GM23338 (cell line): ENCODE data around the gene C1QA. TPM values are rescaled to one million over a fixed set of nuclear protein-coding genes. Genes with fewer than 3 reads are reported as not detected.

ENCODE experiments used
- ATAC-seq: fragments of 200-7000 bp; cut with Tn5 transposase; 3 replicates; pipeline ENCODE4 v1.9.1; 2020
- DNase-seq: peaks from one replicate; pipeline ENCODE4 v3.0.0-alpha.2; 2015; ENCODE audit warnings: low spot score
- H2AFZ ChIP-seq: fragments of 200-600 bp; sonication (generic); 2 replicates; pipeline ENCODE4 v1.8.0; 2016; ENCODE audit warnings: antibody characterized with exemption, mild to moderate bottlenecking, moderate library complexity
- H3F3A ChIP-seq: fragments of 200-600 bp; sonication (generic); replicated peaks from 2 replicates; pipeline ENCODE4 v1.8.0; 2017; ENCODE audit warnings: antibody characterized with exemption, mixed run types, low read depth
- H3K27ac ChIP-seq: fragments of 200-600 bp; sonication (generic); 2 replicates; pipeline ENCODE4 v1.6.1; 2016; ENCODE audit warnings: low read depth
- H3K27me3 ChIP-seq: fragments of 200-600 bp; sonication (generic); 2 replicates; pipeline ENCODE4 v1.8.0; 2016; ENCODE audit warnings: mild to moderate bottlenecking, mixed run types, moderate library complexity; ENCODE audit not compliant: insufficient read depth
- H3K36me3 ChIP-seq: fragments of 200-600 bp; sonication (generic); 2 replicates; pipeline ENCODE4 v1.8.0; 2016; ENCODE audit warnings: mild to moderate bottlenecking; ENCODE audit not compliant: insufficient read depth
- H3K4me1 ChIP-seq: fragments of 200-600 bp; sonication (generic); 2 replicates; pipeline ENCODE4 v1.8.0; 2016; ENCODE audit warnings: mild to moderate bottlenecking, moderate library complexity; ENCODE audit not compliant: insufficient read depth
- H3K4me2 ChIP-seq: fragments of 200-600 bp; sonication (generic); 2 replicates; pipeline ENCODE4 v1.7.1; 2017; ENCODE audit warnings: mixed run types
- H3K4me3 ChIP-seq: fragments of 200-600 bp; sonication (generic); 2 replicates; pipeline ENCODE4 v1.6.1; 2016; ENCODE audit warnings: mixed run types
- H3K79me2 ChIP-seq: fragments of 200-600 bp; sonication (generic); replicated peaks from 2 replicates; pipeline ENCODE4 v1.8.0; 2017; ENCODE audit warnings: mild to moderate bottlenecking; ENCODE audit not compliant: insufficient read depth
- H3K9me2 ChIP-seq: fragments of 200-600 bp; sonication (generic); 2 replicates; pipeline ENCODE4 v1.8.0; 2017; ENCODE audit not compliant: insufficient read depth
- H4K20me1 ChIP-seq: fragments of 200-600 bp; sonication (generic); replicated peaks from 2 replicates; pipeline ENCODE4 v1.8.0; 2017; ENCODE audit warnings: mild to moderate bottlenecking; ENCODE audit not compliant: insufficient read depth
- H3K27ac Mint-ChIP-seq: 2 replicates; pipeline ENCODE4 v1.8.0; 2020; ENCODE audit warnings: inconsistent platforms, mild to moderate bottlenecking, moderate library complexity, mixed read lengths
- H3K27me3 Mint-ChIP-seq: 3 replicates; pipeline ENCODE4 v1.8.0; 2022; ENCODE audit warnings: low read depth, mild to moderate bottlenecking, moderate library complexity, mixed read lengths, inconsistent platforms; ENCODE audit not compliant: insufficient read depth, poor library complexity
- H3K36me3 Mint-ChIP-seq: 3 replicates; pipeline ENCODE4 v1.8.0; 2021; ENCODE audit warnings: low read depth, mild to moderate bottlenecking, inconsistent platforms, moderate library complexity, mixed read lengths
- H3K4me1 Mint-ChIP-seq: 3 replicates; pipeline ENCODE4 v1.8.0; 2020; ENCODE audit warnings: mild to moderate bottlenecking, inconsistent platforms, mixed read lengths
- H3K4me3 Mint-ChIP-seq: 3 replicates; pipeline ENCODE4 v1.8.0; 2021; ENCODE audit warnings: moderate library complexity, mild to moderate bottlenecking, inconsistent platforms, mixed read lengths
- H3K9me3 Mint-ChIP-seq: 3 replicates; pipeline ENCODE4 v1.8.0; 2020; ENCODE audit warnings: moderate library complexity, mild to moderate bottlenecking, inconsistent platforms, mixed read lengths
- ZNF114 ChIP-seq: fragments of 250-450 bp; sonication (Bioruptor Pico); IDR thresholded peaks from 2 replicates; pipeline ENCODE4 v1.5.0; 2020; ENCODE audit warnings: mild to moderate bottlenecking, moderate library complexity
- polyA plus RNA-seq: library from polyadenylated mRNA; unstranded; fragments of >200 nt; fragmentation: Nextera tagmentation; extraction: Ambion mirVana; gene quantifications from 2 replicates; pipeline ENCODE4 v1.2.1, GENCODE V29; 2016
- total RNA-seq: library from RNA; depleted of rRNA; stranded (reverse); fragments of >200 nt; shearing (Covaris generic); gene quantifications from 2 replicates; pipeline ENCODE4 v1.2.3, GENCODE V29; 2014
- TF ChIP-seq, protein P1 (sequence below): fragments of 250-450 bp; sonication (Bioruptor Pico); IDR thresholded peaks from 2 replicates; pipeline ENCODE4 v1.5.0; 2020; ENCODE audit warnings: mild to moderate bottlenecking, moderate library complexity
- TF ChIP-seq, protein P2 (sequence below), 2 experiments: fragments of 200-600 bp in 1 of 2; sonication (generic) in 1 of 2; conservative IDR thresholded peaks; 2 replicates each; pipeline versions ENCODE4 v1.5.1 to v1.6.1; 2016 to 2017; ENCODE audit warnings: antibody characterized with exemption in 2 of 2, low read depth in 2 of 2, mild to moderate bottlenecking in 2 of 2, moderate library complexity in 1 of 2
- TF ChIP-seq, protein P3 (sequence below): IDR thresholded peaks from one replicate; pipeline ENCODE4 v1.6.1; 2018; ENCODE audit warnings: antibody characterized with exemption; ENCODE audit not compliant: unreplicated experiment

C1QA gene
- total and polyA plus RNA-seq, 2 experiments from 2014 or later: not detected

DNA sequence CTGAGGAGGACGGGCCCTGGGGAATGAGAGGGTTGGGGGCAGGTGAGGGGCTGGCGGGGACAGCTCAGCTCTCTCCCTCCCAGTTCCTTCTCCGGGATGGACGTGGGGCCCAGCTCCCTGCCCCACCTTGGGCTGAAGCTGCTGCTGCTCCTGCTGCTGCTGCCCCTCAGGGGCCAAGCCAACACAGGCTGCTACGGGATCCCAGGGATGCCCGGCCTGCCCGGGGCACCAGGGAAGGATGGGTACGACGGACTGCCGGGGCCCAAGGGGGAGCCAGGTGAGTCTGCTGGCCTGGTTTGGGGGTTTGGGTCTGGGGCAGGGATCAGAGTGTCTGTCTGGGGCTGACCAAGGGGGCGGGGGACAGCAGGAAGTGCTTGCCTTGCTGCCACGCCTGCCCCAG is 7.5 kb downstream of the C1QA start (continued):
- TF ChIP-seq, protein P1, sequence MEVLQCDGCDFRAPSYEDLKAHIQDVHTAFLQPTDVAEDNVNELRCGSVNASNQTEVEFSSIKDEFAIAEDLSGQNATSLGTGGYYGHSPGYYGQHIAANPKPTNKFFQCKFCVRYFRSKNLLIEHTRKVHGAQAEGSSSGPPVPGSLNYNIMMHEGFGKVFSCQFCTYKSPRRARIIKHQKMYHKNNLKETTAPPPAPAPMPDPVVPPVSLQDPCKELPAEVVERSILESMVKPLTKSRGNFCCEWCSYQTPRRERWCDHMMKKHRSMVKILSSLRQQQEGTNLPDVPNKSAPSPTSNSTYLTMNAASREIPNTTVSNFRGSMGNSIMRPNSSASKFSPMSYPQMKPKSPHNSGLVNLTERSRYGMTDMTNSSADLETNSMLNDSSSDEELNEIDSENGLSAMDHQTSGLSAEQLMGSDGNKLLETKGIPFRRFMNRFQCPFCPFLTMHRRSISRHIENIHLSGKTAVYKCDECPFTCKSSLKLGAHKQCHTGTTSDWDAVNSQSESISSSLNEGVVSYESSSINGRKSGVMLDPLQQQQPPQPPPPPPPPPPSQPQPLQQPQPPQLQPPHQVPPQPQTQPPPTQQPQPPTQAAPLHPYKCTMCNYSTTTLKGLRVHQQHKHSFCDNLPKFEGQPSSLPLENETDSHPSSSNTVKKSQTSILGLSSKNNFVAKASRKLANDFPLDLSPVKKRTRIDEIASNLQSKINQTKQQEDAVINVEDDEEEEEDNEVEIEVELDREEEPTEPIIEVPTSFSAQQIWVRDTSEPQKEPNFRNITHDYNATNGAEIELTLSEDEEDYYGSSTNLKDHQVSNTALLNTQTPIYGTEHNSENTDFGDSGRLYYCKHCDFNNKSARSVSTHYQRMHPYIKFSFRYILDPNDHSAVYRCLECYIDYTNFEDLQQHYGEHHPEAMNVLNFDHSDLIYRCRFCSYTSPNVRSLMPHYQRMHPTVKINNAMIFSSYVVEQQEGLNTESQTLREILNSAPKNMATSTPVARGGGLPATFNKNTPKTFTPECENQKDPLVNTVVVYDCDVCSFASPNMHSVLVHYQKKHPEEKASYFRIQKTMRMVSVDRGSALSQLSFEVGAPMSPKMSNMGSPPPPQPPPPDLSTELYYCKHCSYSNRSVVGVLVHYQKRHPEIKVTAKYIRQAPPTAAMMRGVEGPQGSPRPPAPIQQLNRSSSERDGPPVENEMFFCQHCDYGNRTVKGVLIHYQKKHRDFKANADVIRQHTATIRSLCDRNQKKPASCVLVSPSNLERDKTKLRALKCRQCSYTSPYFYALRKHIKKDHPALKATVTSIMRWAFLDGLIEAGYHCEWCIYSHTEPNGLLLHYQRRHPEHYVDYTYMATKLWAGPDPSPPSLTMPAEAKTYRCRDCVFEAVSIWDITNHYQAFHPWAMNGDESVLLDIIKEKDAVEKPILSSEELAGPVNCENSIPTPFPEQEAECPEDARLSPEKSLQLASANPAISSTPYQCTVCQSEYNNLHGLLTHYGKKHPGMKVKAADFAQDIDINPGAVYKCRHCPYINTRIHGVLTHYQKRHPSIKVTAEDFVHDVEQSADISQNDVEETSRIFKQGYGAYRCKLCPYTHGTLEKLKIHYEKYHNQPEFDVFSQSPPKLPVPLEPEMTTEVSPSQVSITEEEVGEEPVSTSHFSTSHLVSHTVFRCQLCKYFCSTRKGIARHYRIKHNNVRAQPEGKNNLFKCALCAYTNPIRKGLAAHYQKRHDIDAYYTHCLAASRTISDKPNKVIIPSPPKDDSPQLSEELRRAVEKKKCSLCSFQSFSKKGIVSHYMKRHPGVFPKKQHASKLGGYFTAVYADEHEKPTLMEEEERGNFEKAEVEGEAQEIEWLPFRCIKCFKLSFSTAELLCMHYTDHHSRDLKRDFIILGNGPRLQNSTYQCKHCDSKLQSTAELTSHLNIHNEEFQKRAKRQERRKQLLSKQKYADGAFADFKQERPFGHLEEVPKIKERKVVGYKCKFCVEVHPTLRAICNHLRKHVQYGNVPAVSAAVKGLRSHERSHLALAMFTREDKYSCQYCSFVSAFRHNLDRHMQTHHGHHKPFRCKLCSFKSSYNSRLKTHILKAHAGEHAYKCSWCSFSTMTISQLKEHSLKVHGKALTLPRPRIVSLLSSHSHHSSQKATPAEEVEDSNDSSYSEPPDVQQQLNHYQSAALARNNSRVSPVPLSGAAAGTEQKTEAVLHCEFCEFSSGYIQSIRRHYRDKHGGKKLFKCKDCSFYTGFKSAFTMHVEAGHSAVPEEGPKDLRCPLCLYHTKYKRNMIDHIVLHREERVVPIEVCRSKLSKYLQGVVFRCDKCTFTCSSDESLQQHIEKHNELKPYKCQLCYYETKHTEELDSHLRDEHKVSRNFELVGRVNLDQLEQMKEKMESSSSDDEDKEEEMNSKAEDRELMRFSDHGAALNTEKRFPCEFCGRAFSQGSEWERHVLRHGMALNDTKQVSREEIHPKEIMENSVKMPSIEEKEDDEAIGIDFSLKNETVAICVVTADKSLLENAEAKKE (CRISPR knock-in tag): no peak

DNA sequence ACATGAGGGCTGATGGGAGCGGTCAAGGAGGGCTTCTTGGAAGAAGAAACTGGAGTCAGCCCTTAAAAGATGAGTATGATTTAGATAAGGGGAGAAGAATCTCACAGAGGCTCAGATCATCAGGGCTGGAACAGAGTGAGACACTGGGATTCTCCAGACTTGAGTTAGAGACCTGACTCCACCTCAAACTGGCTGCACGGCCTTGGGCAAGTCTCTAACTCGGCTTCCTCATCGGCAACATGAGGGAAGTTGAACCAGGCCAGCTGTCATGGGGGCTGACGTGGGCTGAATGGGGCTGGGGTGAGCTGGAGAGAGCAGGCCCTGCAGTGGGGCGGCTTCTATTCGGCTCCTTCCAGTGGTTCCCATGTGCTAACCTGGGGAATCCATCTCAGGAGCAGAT is 9.5 kb downstream of the C1QA start:
- H3K27me3 ChIP-seq: no peaks in the 10 kb centered on the region
- H3F3A ChIP-seq: no peaks in the 10 kb centered on the region; the same call in 1 of the 2 replicates
- no peak overlapping the region for H3K27ac ChIP-seq
- H3K4me3 ChIP-seq: no peak overlapping the region
- H3K4me1 ChIP-seq: no peaks in the 10 kb centered on the region
- H3K4me2 ChIP-seq: no peak overlapping the region
- H3K4me3 Mint-ChIP-seq: no peak overlapping the region
- no peaks in the 10 kb centered on the region for H3K36me3 Mint-ChIP-seq
- H3K9me2 ChIP-seq: no peaks in the 10 kb centered on the region
- H3K4me1 Mint-ChIP-seq: peaks cover 2% of the 10 kb centered on the region; the same call in 1 of the 3 replicates
- H3K36me3 ChIP-seq: no peaks in the 10 kb centered on the region
- no peak overlapping the region for H3K27ac Mint-ChIP-seq
- no peak overlapping the region for H2AFZ ChIP-seq
- no peaks in the 10 kb centered on the region for H3K79me2 ChIP-seq
- no peaks in the 10 kb centered on the region for H3K9me3 Mint-ChIP-seq
- H3K27me3 Mint-ChIP-seq: peaks cover 15% of the 10 kb centered on the region
- ATAC-seq: no peak
- DNase-seq: no peak
- H4K20me1 ChIP-seq: no peaks in the 10 kb centered on the region
- TF ChIP-seq, protein P2, sequence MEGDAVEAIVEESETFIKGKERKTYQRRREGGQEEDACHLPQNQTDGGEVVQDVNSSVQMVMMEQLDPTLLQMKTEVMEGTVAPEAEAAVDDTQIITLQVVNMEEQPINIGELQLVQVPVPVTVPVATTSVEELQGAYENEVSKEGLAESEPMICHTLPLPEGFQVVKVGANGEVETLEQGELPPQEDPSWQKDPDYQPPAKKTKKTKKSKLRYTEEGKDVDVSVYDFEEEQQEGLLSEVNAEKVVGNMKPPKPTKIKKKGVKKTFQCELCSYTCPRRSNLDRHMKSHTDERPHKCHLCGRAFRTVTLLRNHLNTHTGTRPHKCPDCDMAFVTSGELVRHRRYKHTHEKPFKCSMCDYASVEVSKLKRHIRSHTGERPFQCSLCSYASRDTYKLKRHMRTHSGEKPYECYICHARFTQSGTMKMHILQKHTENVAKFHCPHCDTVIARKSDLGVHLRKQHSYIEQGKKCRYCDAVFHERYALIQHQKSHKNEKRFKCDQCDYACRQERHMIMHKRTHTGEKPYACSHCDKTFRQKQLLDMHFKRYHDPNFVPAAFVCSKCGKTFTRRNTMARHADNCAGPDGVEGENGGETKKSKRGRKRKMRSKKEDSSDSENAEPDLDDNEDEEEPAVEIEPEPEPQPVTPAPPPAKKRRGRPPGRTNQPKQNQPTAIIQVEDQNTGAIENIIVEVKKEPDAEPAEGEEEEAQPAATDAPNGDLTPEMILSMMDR (conservative IDR thresholded peaks at IDR 0.05; ENCODE audit: low read depth in 2 of 2): no peak
- TF ChIP-seq, protein P3, sequence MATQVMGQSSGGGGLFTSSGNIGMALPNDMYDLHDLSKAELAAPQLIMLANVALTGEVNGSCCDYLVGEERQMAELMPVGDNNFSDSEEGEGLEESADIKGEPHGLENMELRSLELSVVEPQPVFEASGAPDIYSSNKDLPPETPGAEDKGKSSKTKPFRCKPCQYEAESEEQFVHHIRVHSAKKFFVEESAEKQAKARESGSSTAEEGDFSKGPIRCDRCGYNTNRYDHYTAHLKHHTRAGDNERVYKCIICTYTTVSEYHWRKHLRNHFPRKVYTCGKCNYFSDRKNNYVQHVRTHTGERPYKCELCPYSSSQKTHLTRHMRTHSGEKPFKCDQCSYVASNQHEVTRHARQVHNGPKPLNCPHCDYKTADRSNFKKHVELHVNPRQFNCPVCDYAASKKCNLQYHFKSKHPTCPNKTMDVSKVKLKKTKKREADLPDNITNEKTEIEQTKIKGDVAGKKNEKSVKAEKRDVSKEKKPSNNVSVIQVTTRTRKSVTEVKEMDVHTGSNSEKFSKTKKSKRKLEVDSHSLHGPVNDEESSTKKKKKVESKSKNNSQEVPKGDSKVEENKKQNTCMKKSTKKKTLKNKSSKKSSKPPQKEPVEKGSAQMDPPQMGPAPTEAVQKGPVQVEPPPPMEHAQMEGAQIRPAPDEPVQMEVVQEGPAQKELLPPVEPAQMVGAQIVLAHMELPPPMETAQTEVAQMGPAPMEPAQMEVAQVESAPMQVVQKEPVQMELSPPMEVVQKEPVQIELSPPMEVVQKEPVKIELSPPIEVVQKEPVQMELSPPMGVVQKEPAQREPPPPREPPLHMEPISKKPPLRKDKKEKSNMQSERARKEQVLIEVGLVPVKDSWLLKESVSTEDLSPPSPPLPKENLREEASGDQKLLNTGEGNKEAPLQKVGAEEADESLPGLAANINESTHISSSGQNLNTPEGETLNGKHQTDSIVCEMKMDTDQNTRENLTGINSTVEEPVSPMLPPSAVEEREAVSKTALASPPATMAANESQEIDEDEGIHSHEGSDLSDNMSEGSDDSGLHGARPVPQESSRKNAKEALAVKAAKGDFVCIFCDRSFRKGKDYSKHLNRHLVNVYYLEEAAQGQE: no peak
- TF ChIP-seq ZNF114 (CRISPR knock-in tag): no peak
